Non-pigmented ciliary epithelial cell (primary cell): Measurements from ENCODE around the gene ZNF324B.
"Not testable (repeated sequence)": the region's sequence is repeated elsewhere in the genome, so short reads cannot be mapped to it uniquely, and the experiment has no call there.

Experiments used
- DNase-seq: peaks from one replicate; pipeline ENCODE4 v3.0.0-alpha.2; 2010; ENCODE audit warnings: low read depth

The ZNF324B gene

DNA sequence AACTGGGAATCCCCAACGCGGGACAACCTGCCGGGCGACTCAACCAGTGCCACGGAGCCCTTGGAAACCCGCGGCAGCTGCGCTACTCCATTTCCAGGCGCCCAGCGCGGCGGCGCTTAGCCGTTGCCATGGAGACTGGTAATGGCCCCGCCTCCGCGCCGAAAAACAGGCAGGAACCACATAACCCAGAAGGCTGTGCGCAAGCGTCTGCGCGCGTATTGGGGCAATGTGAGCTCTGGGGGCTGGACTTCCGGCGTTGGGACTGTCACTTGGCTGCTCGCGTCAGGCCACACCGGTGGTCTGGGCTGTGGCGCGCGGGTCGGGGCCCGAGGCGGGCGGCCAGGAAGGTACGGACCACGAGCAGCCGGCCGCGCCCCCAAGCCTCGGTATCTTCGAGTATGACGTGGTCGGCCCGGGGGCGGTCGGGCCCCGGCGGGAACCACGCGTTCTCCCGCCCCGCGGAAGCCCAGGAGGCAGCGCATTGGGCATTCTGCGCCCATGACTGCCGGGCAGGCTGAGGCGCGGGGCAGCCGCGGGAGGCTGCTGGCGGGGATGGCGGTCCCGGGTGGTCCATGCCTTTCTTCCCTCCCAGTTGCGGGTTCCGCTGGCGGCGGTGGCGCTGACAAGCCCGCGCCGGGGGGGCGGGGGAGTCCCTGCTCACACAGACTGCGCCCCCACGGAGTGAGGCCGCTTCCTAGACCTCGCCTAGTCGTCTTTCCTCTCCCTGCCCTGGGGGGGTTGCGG lies at the start of gene ZNF324B:
Gene ZNF324B (plus strand): TSS at position 265 of the 744 bp plus-strand sequence. CDS start 2,080 bp downstream, outside the sequence.
- peak; percentile 71 for DNase-seq

DNA sequence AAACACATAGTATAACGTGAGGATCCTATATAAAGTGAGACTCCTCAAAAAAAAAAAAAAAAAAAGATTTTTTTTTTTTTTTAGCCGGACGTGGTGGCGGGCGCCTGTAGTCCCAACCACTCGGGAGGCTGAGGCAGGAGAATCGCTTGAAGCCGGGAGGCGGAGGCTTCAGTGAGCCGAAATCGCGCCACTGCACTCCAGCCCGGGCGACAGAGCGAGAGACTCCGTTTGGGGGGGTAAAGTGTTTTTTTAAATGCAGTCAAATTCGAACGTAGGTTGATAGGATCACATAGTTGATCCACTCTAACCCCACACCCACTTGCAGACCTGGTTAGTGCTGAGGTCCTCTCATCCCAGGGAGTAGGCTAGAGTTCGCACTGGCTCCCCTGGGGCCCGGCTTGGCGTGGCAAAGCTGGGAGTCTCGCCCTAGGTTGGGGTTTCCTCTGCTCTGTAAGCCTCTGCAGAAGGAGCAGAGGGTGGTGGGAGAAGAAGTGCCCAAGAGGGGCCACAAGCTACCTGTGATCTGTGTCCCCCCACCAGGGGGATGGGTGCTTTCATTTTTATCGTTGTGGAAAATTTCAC lies 49.5 kb upstream of the ZNF324B start:
- no peak for DNase-seq

DNA sequence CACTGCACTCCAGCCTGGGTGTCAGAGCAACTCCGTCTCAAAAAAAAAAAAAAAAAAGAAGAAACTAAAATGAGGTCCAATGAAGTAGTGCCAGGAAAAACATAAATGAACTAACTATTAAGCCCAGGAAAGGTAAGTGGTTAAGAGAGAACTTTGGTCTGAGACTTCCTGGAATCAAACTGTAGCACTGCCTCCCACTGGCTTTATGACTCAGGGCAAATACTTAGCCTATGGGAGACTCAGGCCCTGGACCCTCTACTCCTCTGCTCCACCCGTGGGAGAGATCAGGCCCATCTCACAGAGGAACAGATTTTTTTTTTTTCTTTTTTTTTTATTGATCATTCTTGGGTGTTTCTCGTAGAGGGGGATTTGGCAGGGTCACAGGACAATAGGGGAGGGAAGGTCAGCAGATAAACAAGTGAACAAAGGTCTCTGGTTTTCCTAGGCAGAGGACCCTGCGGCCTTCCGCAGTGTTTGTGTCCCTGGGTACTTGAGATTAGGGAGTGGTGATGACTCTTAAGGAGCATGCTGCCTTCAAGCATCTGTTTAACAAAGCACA lies 47.4 kb upstream of the ZNF324B start:
- DNase-seq = not testable (repeated sequence)

DNA sequence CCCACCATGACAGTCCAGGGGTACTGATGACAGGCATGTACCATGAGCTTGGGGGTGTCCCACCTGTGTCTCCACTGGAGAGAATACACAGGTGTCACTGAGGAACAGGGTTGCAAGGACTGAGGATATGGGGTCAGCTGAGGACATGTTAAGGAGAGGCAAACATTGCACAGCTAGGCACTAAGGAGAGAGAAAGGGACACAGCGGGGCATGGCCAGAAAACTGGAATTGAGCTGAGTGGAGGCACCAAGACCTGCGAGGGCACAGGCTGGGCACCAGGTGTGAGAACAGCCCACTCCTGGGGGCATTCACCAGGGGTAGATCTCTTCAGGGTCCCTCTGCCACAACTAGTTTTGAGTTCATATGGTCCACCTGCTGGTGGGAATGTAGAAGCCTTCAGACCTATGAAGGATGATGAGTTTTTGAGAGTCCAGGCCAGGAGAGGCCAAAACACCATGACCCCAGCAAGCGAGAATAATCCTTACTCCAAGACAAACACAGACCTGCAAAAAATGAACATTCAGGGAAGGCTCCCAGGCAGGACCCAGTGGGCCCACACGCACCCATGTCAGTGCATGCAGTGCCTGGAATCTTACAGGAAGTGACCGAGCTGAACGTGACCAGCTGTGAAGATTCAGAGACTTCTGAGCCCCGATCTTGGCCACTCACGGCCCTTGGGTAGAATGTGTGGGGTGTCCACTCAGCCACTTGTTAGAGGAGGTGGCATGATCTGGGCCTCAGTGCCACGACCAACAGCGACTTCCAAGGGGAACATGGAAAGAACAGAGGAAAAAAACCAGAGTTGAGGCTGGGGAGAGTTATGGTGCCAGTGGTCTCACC lies 44.4 kb upstream of the ZNF324B start:
- no peak for DNase-seq

DNA sequence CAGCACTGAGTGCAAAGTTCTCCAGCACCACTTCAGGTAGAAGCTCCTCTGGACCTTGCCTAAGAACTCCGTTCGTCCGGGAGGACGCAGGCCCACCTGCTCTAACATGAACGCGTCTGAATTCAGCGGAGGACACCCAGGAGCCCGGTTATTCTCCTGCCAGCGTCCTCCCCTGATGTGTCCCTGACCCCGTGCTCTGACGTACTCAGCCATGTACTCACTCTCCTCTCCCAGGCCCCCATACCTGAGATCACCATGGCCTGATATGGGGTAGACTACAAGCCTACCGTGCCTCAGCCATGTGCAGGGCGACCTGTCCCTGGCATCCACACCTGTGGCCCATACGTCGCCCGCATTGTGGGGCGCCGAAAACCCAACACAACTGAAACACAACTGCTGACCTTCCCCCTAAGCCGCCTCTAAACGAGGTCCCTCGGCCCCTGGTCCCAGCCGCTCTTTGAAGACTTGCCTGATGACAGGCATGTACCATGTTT lies 43.7 kb upstream of the ZNF324B start:
- no peak for DNase-seq

DNA sequence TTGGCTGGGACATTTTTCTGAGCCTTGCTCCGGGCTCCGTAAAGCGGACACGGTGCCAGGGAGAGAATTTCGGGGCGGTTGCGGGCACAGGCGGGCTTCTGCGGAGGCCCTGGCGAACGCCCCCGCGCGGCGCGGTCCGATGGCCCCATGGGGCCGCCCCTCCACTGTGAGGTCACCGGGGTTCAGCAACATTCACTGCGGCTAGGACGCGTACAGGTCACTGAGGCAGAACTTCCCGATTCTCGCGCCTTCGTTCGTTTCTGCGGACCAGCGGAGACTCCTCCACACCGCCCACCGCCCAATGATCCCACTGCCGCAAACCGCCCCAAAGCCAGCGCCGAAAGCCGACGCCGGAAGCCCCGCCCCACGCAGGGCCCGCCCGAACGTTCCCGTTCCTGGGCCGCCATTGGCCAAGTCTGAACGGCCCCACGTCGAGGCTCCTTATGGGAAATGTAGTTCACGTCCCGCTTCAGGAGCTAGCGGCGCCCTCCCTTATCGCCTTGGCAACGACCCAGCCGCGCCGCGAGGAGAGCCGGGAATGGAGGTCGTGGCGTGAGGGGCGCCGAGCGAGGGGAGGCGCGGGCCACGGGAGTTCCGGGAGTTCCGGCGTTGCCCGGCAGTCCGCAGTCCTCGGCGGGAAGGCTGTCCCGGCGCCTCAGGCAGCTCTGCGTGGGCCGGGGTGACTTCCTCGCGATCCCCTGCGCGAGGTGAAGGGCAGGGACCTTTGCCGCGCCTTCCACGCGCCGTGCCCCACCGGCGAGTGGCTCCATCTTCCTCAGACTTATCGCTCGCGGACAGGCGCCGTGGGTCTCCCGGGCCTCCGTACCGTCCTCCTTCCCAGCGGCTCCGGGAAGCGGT lies 43.0 kb upstream of the ZNF324B start, which contains the start of gene ZNF584:
Gene ZNF584 (plus strand): TSS at position 498 of the 858 bp plus-strand sequence. CDS start 499 bp downstream, outside the sequence.
- DNase-seq = peak; percentile 51

DNA sequence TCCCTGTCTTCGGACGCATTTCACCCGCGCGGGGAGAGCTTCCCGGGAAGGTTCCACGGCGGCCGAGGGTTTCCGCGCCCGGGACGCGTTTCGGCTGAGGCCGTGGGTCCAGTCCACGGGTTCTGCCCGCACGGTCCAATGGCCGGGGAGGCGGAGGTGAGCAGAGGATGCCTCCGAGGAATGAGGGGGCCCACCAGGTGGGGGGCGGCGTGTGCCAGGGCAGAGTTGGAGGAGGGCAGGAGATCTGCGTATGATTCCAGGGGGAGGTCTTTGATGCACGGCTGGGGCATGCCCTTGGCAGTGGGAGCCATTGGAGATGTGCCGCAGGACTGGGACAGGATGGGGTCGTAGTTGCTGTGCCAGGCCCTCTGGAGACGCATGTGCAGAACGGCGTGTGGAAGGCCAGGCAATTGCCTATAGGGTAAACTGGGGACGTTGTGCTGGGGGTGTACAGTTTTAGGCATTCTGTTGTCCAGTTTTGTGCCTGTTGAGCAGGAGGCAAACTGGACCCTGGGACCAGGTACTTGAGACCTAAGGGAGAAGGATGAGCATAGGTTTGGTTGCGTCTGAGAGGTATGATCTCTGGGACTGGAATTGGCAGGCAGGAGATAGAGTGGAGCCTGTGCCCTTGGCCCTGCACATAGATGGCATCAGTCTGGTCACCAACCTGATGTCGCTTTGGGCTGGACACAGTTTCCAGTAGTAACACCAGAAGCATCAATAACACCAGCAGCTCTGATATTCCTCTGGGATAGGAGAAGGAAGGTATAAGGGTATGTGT lies 42.2 kb upstream of the ZNF324B start:
- DNase-seq = no peak

DNA sequence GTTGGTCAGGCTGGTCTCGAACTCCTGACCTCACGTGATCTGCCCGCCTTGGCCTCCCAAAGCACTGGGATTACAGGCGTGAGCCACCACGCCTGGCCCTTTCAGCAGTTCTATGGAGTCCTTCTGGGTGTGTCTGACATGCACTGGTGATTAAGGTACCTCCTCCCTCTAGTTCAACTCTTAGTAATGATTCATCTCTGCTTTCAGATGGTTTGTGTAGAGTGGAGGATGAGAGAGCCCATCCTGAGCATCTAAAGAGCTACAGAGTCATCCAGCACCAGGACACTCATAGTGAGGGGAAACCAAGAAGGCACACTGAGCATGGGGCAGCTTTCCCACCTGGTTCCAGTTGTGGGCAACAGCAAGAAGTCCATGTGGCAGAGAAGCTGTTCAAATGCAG lies 34.8 kb upstream of the ZNF324B start:
- DNase-seq = no peak

DNA sequence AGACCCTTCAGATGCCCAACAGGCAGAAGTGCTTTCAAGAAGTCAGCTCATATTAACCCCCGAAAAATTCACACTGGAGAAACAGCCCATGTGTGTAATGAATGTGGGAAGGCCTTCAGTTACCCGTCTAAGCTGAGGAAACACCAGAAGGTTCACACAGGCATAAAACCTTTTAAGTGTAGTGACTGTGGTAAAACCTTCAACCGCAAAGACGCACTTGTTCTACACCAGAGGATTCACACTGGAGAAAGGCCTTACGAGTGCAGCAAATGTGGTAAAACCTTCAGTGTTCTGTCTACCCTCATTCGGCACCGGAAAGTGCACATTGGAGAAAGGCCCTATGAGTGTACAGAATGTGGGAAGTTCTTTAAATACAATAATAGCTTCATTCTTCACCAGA lies 34.4 kb upstream of the ZNF324B start:
- no peak for DNase-seq

DNA sequence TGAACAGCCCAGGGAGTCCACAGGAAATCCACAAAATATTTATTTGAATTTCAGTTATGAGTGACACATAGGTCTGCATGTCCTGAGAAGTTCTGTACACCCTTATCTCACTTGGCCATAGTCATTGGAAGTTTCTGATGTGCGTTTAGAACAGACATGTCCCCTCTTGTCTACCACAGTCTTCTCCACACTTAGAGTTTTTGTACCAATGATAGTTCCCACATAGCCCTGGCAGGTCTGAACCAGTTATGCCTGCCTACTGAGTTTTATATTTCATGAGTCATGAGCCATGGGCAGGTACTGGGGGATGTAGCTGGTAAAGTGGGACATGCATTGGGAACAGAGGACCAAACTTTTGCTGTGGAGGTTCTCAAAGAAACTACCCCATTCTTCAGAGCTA lies 22.8 kb upstream of the ZNF324B start:
- DNase-seq = no peak

DNA sequence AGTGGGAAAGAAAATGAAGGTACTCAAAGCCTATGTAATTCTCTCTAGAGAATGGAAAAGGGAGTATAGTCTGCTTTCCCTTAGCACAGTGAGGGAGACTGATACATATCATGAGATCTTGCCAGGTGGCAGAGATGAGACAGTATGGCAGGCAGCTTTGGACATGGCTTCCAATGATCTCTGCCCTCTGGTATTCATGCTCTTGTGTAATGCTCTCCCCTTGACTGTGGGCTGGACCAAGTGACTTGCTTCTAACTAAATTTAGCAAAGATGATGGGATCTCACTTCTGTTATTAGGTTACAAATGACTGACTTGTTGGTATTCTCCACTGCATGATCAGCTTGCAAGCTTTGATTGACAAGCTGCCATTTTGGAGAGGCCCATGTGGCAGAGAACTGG lies 21.7 kb upstream of the ZNF324B start:
- DNase-seq = no peak

DNA sequence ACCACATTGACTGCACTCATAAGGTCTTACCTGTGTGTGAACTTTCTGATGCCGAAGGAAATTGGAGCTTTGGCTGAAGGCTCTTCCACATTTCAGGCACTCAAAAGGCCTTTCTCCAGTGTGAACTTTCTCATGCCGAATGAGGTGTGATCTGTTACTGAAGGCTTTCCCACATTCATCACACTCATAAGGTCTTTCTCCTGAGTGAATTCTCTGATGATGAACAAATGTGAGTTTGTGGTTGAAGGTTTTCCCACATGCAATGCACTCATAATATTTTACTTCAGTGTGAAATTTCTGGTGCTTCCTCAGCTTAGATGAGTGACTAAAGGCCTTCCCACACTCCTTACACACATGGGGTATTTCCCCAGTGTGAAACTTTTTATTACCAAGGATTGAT lies 17.2 kb upstream of the ZNF324B start:
- DNase-seq = no peak

DNA sequence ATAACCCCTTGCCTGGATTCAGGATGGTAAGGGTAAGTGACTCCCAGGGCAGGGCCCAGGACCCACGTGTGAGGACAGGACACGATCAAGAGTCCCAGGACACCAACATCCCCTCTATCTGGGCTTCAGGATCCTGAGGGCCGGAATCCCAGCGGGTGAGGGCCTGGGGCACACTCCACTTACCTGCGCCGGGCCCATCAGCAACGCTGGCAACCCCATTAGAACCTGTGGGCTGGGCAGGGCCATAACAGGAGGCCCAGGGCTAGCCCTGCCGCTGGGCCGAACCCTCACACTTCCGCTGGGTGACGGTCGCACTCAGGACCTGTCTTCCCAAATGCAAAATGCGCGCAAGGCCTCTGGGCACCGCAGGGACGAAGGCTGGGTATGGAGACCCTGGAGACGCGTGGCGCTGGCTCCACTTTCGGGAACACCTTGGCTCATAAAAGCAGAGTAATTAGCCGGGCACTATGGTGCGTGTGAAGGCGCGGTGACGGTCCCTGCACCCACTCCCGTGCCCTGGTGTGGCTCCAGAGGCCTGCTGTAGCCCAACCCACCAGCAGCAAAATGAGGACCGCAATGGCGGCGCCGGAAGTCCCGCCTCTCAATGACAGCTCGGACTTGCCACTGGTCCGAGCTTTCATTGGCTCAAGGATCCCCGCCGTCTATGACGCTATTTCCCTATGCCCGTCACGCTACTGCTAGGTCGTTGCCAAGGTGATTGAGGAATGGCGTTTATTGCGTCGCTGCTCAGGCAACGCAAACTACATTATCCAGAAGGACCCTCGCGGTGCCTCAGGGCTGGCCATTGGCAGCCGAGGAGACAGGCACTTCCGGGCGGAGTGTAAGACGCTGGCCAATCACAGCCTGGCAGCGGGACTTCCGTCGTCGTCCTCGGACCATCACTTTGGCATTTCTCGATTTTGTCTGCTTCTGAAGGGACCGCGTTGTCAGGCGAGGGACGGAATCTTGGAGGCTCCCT lies 11.6 kb upstream of the ZNF324B start, which contains the start of gene ZNF132:
Gene ZNF132 (minus strand): TSS at position 578 of the 979 bp plus-strand sequence. CDS start 332 bp downstream, at position 246.
- DNase-seq = peak; percentile 99

DNA sequence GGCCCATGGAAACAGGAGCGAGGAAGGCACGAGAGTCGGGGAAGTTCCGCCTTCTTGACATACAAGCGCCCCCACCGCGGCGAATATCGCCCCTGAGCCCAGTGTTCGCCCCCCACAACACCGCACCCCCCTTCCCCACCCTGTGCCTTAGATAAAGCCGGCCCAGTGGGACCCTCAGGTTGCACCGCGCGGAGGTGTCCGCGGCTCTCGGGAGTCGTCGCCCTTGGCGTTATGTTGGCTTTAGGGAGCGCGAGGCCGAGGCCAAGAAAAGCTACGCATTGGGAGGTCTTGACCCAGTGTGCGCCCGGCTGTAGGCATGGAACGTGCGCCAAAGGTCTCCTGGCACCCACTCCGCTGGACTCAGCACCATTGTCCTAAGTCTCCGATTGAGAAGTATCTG lies 10.9 kb upstream of the ZNF324B start:
- DNase-seq = no peak

DNA sequence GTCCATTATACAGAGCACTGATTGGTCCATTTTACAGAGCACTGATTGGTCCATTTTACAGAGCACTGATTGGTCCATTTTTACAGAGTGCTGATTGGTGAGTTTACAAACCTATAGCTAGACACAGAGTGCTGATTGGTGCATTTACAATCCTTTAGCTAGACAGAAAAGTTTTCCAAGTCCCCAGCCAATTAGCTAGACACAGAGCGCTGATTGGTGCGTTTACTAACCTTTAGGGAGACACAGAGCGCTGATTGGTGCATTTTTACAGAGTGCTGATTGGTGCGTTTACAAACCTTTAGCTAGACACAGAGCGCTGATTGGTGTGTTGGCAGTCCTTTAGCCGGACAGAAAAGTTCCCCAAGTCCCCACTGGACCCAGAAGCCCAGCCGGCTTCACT lies 8.4 kb upstream of the ZNF324B start:
- DNase-seq = not testable (repeated sequence)

DNA sequence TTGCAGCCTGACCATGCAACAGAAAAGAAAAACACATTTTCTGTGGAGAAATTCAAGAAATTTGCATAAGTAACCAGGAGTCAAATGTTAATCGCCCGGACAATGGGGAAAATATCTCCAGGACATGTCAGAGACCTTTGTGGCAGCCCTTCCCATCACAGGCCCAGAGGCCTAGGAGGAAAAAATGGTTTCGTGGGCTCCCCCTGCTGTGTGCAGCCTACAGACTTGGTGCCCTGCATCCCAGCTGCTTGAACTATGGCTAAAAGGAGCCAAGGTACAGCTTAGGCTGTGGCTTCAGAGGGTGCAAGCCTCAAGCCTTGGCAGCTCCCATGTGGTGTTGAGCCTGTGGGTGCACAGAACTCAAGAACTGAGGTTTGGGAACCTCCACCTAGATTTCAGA lies 2.6 kb upstream of the ZNF324B start:
- DNase-seq = not testable (repeated sequence)

DNA sequence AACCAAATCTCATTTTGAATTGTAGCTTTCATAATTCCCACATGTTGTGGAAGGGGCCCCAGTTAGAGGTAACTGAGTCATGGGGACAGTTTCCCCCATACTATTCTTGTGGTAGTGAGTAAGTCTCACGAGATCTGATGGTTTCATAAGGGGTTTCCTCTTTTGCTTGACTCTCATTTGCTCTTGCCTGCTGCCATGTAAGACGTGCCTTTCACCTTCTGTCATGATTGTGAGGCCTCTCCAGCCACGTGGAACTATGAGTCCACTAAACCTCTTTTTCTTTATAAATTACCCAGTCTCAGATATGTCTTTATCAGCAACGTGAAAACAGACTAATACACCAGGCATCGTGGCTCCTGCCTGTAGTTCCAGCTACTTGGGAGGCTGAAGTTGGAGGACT lies 1.4 kb upstream of the ZNF324B start:
- not testable (repeated sequence) for DNase-seq

DNA sequence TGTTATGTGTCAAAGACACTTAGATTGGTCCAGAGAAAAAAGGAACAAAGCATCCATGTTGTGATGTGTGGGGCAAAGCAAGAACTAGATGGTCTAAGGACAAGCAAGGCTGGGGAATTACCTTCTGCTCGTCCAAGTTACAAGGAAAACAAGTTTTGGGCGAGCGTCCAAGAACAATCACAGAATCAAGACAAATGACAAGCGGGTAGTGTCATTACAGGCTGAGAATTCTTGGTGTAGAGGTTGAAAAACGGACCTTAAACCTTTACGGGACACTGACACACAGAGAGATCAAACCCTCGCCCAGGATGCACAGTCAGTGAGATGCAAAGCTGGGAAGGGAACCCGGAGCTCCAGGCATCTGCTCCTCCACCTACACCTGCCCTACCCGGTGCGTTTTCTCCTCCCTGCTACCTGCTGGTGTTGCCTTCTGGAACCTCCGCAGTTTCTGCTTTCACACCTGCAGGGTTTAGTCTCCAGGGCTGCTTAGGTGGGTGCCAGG lies 515 bp upstream of the ZNF324B start:
- DNase-seq = no peak

DNA sequence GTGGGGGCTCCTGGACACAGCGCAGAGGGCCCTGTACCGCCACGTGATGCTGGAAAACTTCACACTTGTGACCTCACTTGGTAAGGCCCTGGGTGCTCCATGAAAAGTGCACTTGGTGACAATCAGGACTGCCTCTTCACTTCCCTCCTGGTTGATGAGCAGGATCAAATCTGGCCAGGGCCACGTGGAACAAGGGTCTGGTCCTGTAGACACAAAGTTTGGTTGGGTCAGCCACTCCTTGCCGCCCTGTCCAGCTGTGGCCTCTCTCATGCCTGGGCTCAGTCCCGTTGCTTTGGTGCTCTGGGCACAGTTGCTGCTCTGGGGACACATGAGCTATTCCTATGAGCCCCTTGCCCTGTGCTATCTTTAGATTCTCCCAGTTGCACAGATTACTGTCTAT lies 2.3 kb downstream of the ZNF324B start:
- no peak for DNase-seq
